Caco-2 (cell line): ENCODE results near the gene UROS. TPM values are rescaled to one million over a fixed set of nuclear protein-coding genes. Genes with fewer than 3 reads are reported as not detected.

Experiments used
- BruUV-seq: library from RNA; stranded (reverse); fragments of 400-500 nt; replicated peaks from 2 replicates; lab custom pipeline; 2021; lab: Mats Ljungman, UMichigan
- CTCF ChIA-PET: fragments of 300-600 bp; sonication (Branson Sonifier 250); formaldehyde crosslinking; loops from one replicate; lab custom pipeline; 2022; ENCODE audit warnings: antibody characterized with exemption; lab: Charles Lee
- POLR2A ChIA-PET: fragments of 300-600 bp; sonication (Branson Sonifier 250); formaldehyde crosslinking; loops from one replicate; lab custom pipeline; 2022; ENCODE audit warnings: antibody characterized with exemption; lab: Charles Lee
- DNase-seq, 2 experiments: peaks; one replicate each; pipeline versions ENCODE4 v3.0.0 to v3.0.0-alpha.2; 2020 to 2022
- H3K27me3 ChIP-seq: replicated peaks from 2 replicates; pipeline ENCODE4 v1.6.0; 2011; ENCODE audit warnings: low read length; ENCODE audit not compliant: control insufficient read depth, insufficient read depth
- H3K36me3 ChIP-seq: 2 replicates; pipeline ENCODE4 v1.5.1; 2011; ENCODE audit warnings: low read length; ENCODE audit not compliant: control insufficient read depth, insufficient read depth
- H3K4me1 ChIP-seq: fragments of 250-450 bp; sonication (Bioruptor Pico); 2 replicates; pipeline ENCODE4 v1.5.1; 2020; ENCODE audit warnings: mild to moderate bottlenecking
- H3K4me3 ChIP-seq: 2 replicates; pipeline ENCODE4 v1.5.1; 2011; ENCODE audit warnings: low read depth, mild to moderate bottlenecking, control low read depth, low read length
- H3K9me3 ChIP-seq: fragments of 250-450 bp; sonication (Bioruptor Pico); 2 replicates; pipeline ENCODE4 v1.5.1; 2020; ENCODE audit warnings: mild to moderate bottlenecking, moderate library complexity
- H3K27ac Mint-ChIP-seq: one replicate; pipeline ENCODE4 v1.8.0; 2022; ENCODE audit warnings: mixed read lengths; ENCODE audit not compliant: unreplicated experiment
- H3K27me3 Mint-ChIP-seq: one replicate; pipeline ENCODE4 v1.8.0; 2022; ENCODE audit warnings: mixed read lengths; ENCODE audit not compliant: insufficient read depth, unreplicated experiment
- H3K36me3 Mint-ChIP-seq: one replicate; pipeline ENCODE4 v1.8.0; 2022; ENCODE audit warnings: mild to moderate bottlenecking, mixed read lengths; ENCODE audit not compliant: insufficient read depth, unreplicated experiment
- H3K4me1 Mint-ChIP-seq: one replicate; pipeline ENCODE4 v1.8.0; 2022; ENCODE audit warnings: low read depth, mixed read lengths; ENCODE audit not compliant: unreplicated experiment
- H3K4me3 Mint-ChIP-seq: one replicate; pipeline ENCODE4 v1.8.0; 2022; ENCODE audit warnings: mild to moderate bottlenecking, moderate library complexity, mixed read lengths; ENCODE audit not compliant: unreplicated experiment
- H3K9me3 Mint-ChIP-seq: one replicate; pipeline ENCODE4 v1.8.0; 2022; ENCODE audit warnings: mixed read lengths; ENCODE audit not compliant: unreplicated experiment
- CTCF ChIP-seq, 2 experiments: fragments of 200-600 bp in 1 of 2; IDR thresholded peaks; 1 replicate in 1 of 2; 2 replicates in 1 of 2; pipeline versions ENCODE4 v1.5.1 to v1.8.0; 2011 to 2022; ENCODE audit warnings: antibody characterized with exemption in 1 of 2, control low read depth in 1 of 2, inconsistent platforms in 1 of 2, low read depth in 1 of 2, low read length in 1 of 2, mild to moderate bottlenecking in 1 of 2, moderate library complexity in 1 of 2; ENCODE audit not compliant: insufficient read depth in 1 of 2, severe bottlenecking in 1 of 2, unreplicated experiment in 1 of 2
- intact Hi-C: fragments of 100-400 bp; cut with micrococcal nuclease; formaldehyde crosslinking; loops from one replicate; pipeline ENCODE4 v1.10.0; 2022; ENCODE audit not compliant: unreplicated experiment
- total RNA-seq: library from RNA; stranded (reverse); gene quantifications from 2 replicates; pipeline ENCODE4 v1.2.3, GENCODE V29; 2022

The UROS gene
- total RNA-seq, 1 experiment from 2014 or later = 53.4 TPM

- H3K27me3 Mint-ChIP-seq = no peaks in the 10 kb centered on the region
- peaks cover 32% of the 10 kb centered on the region for H3K36me3 Mint-ChIP-seq
- no peak for TF ChIP-seq CTCF (IDR thresholded peaks at IDR 0.05; ENCODE audit: insufficient read depth in 1 of 2, low read depth in 1 of 2, low read length in 1 of 2, severe bottlenecking in 1 of 2, unreplicated experiment in 1 of 2)
- no peak overlapping the region for H3K4me3 ChIP-seq
- ChIA-PET CTCF (no interaction called here), POLR2A (no interaction called here)
- H3K27ac Mint-ChIP-seq = no peak overlapping the region
- no peaks in the 10 kb centered on the region for H3K9me3 Mint-ChIP-seq
- H3K4me1 ChIP-seq = no peaks in the 10 kb centered on the region
- DNase-seq = no peak
- no peaks in the 10 kb centered on the region for H3K4me1 Mint-ChIP-seq
- H3K4me3 Mint-ChIP-seq = no peak overlapping the region
- no peaks in the 10 kb centered on the region for H3K36me3 ChIP-seq
- no peaks in the 10 kb centered on the region for H3K9me3 ChIP-seq
- H3K27me3 ChIP-seq = no peaks in the 10 kb centered on the region
- BruUV-seq = no TSS peak
- intact Hi-C loops = no loop called here
These were observed 25.3 kb upstream of the UROS start for GRCh38 chr10:125848371-125848770.

GRCh38 chr10:125846894-125847293, 23.8 kb upstream of the UROS start:
- no peak overlapping the region for H3K27ac Mint-ChIP-seq
- H3K27me3 ChIP-seq = no peaks in the 10 kb centered on the region
- CTCF ChIA-PET = no interaction called here
- POLR2A ChIA-PET = no interaction called here
- no peaks in the 10 kb centered on the region for H3K4me1 Mint-ChIP-seq
- intact Hi-C loops = no loop called here
- no peaks in the 10 kb centered on the region for H3K36me3 ChIP-seq
- H3K4me1 ChIP-seq = no peaks in the 10 kb centered on the region
- DNase-seq = no peak
- BruUV-seq = no TSS peak
- H3K4me3 ChIP-seq = no peak overlapping the region
- H3K36me3 Mint-ChIP-seq = peaks cover 27% of the 10 kb centered on the region
- H3K9me3 Mint-ChIP-seq = no peaks in the 10 kb centered on the region
- H3K9me3 ChIP-seq = no peaks in the 10 kb centered on the region
- no peak for TF ChIP-seq CTCF (IDR thresholded peaks at IDR 0.05; ENCODE audit: insufficient read depth in 1 of 2, low read depth in 1 of 2, low read length in 1 of 2, severe bottlenecking in 1 of 2, unreplicated experiment in 1 of 2)
- H3K27me3 Mint-ChIP-seq = no peaks in the 10 kb centered on the region
- H3K4me3 Mint-ChIP-seq = no peak overlapping the region

- no peaks in the 10 kb centered on the region for H3K9me3 ChIP-seq
- H3K27me3 ChIP-seq = no peaks in the 10 kb centered on the region
- Mint-ChIP-seq H3K27me3 (no peaks in the 10 kb centered on the region), H3K4me1 (no peaks in the 10 kb centered on the region), H3K9me3 (no peaks in the 10 kb centered on the region), H3K36me3 (peaks cover 23% of the 10 kb centered on the region), H3K4me3 (no peak overlapping the region), H3K27ac (no peak overlapping the region)
- DNase-seq = no peak
- peaks cover 9% of the 10 kb centered on the region; the same call in 1 of the 2 replicates for H3K4me1 ChIP-seq
- no peaks in the 10 kb centered on the region for H3K36me3 ChIP-seq
- intact Hi-C loops = no loop called here
- no peak overlapping the region for H3K4me3 ChIP-seq
- CTCF ChIA-PET = no interaction called here
- no peak for TF ChIP-seq CTCF (IDR thresholded peaks at IDR 0.05; ENCODE audit: insufficient read depth in 1 of 2, low read depth in 1 of 2, low read length in 1 of 2, severe bottlenecking in 1 of 2, unreplicated experiment in 1 of 2)
- POLR2A ChIA-PET = no interaction called here
- BruUV-seq = no TSS peak
These were observed 22.6 kb upstream of the UROS start for GRCh38 chr10:125845617-125846016.
